ENCODE results near the gene KRT3. TPM values are rescaled to one million over a fixed set of nuclear protein-coding genes. Genes with fewer than 3 reads are reported as not detected.

Gene KRT3
- total RNA-seq, 1 donor from 2014 or later: not detected

GRCh38 chr12:52823761-52824450, 28.0 kb upstream of the KRT3 start:
- no peak overlapping the region for H3K27ac Mint-ChIP-seq (ENCODE audit: unreplicated experiment)
- H3K9me3 Mint-ChIP-seq (ENCODE audit: unreplicated experiment): peaks cover 3% of the 10 kb centered on the region
- peaks cover 1% of the 10 kb centered on the region for H3K27me3 Mint-ChIP-seq (ENCODE audit: unreplicated experiment)
- no peak overlapping the region for H3K4me3 Mint-ChIP-seq (ENCODE audit: unreplicated experiment)
- H3K36me3 Mint-ChIP-seq (ENCODE audit: unreplicated experiment): no peaks in the 10 kb centered on the region
- no peaks in the 10 kb centered on the region for H3K4me1 Mint-ChIP-seq (ENCODE audit: low read depth, unreplicated experiment)
- no peak for DNase-seq
- TF ChIP-seq CTCF (IDR thresholded peaks at IDR 0.05; ENCODE audit: partially characterized antibody, unreplicated experiment): no peak

- DNase-seq: no peak
- no peak for TF ChIP-seq CTCF (IDR thresholded peaks at IDR 0.05; ENCODE audit: partially characterized antibody, unreplicated experiment)
- Mint-ChIP-seq H3K27ac (ENCODE audit: unreplicated experiment) (no peak overlapping the region), H3K4me3 (ENCODE audit: unreplicated experiment) (no peak overlapping the region), H3K36me3 (ENCODE audit: unreplicated experiment) (no peaks in the 10 kb centered on the region), H3K9me3 (ENCODE audit: unreplicated experiment) (peaks cover 3% of the 10 kb centered on the region), H3K4me1 (ENCODE audit: low read depth, unreplicated experiment) (no peaks in the 10 kb centered on the region), H3K27me3 (ENCODE audit: unreplicated experiment) (peaks cover 4% of the 10 kb centered on the region)
These were observed 27.0 kb upstream of the KRT3 start for GRCh38 chr12:52822771-52823510.

- H3K9me3 Mint-ChIP-seq (ENCODE audit: unreplicated experiment): peaks cover 3% of the 10 kb centered on the region
- peaks cover 5% of the 10 kb centered on the region for H3K27me3 Mint-ChIP-seq (ENCODE audit: unreplicated experiment)
- H3K4me1 Mint-ChIP-seq (ENCODE audit: low read depth, unreplicated experiment): no peaks in the 10 kb centered on the region
- DNase-seq: no peak
- no peak overlapping the region for H3K27ac Mint-ChIP-seq (ENCODE audit: unreplicated experiment)
- no peaks in the 10 kb centered on the region for H3K36me3 Mint-ChIP-seq (ENCODE audit: unreplicated experiment)
- TF ChIP-seq CTCF (IDR thresholded peaks at IDR 0.05; ENCODE audit: partially characterized antibody, unreplicated experiment): no peak
- no peak overlapping the region for H3K4me3 Mint-ChIP-seq (ENCODE audit: unreplicated experiment)
These were observed 26.1 kb upstream of the KRT3 start for GRCh38 chr12:52821826-52822660.

GRCh38 chr12:52821071-52821730, 25.3 kb upstream of the KRT3 start:
- H3K36me3 Mint-ChIP-seq (ENCODE audit: unreplicated experiment): no peaks in the 10 kb centered on the region
- peaks cover 5% of the 10 kb centered on the region for H3K27me3 Mint-ChIP-seq (ENCODE audit: unreplicated experiment)
- no peak for TF ChIP-seq CTCF (IDR thresholded peaks at IDR 0.05; ENCODE audit: partially characterized antibody, unreplicated experiment)
- H3K9me3 Mint-ChIP-seq (ENCODE audit: unreplicated experiment): peaks cover 3% of the 10 kb centered on the region
- DNase-seq: no peak
- H3K4me1 Mint-ChIP-seq (ENCODE audit: low read depth, unreplicated experiment): no peaks in the 10 kb centered on the region
- H3K27ac Mint-ChIP-seq (ENCODE audit: unreplicated experiment): no peak overlapping the region
- no peak overlapping the region for H3K4me3 Mint-ChIP-seq (ENCODE audit: unreplicated experiment)

All from glutamatergic neuron (in vitro differentiated cells).